ENCODE data around the gene MLLT3.

GRCh38 chr9:20352591-20352990 lies 269.7 kb downstream of the MLLT3 start:
- TF ChIP-seq POLR2A (IDR thresholded peaks at IDR 0.05; ENCODE audit: low read length) (no peak), GATA1 (IDR thresholded peaks at IDR 0.05; ENCODE audit: low read depth, low read length) (no peak)

Measured in erythroblast (primary cell).